CD14-positive monocyte (primary cell): ENCODE results near the gene GUCA1C. TPM values are rescaled to one million over a fixed set of nuclear protein-coding genes. Genes with fewer than 3 reads are reported as not detected.

Experiments used
- DNase-seq, 3 donors: peaks; one replicate each; pipeline ENCODE4 v3.0.0-alpha.2; 2011 to 2022
- H2AFZ ChIP-seq: 2 replicates; pipeline ENCODE4 v1.6.0; 2012; ENCODE audit warnings: mild to moderate bottlenecking, low read depth, low read length, inconsistent platforms; ENCODE audit not compliant: insufficient read depth, poor library complexity, severe bottlenecking
- H3K27ac ChIP-seq, 2 donors: 1 replicate in 1 of 2; 2 replicates in 1 of 2; pipeline ENCODE4 v1.5.1; 2012 to 2013; ENCODE audit warnings: low read length in 2 of 2, control low read depth in 1 of 2, inconsistent platforms in 1 of 2, low read depth in 1 of 2, mild to moderate bottlenecking in 1 of 2
- H3K27me3 ChIP-seq, 2 donors: one replicate each; pipeline versions ENCODE4 v1.6.0 to v1.6.1; 2011 to 2013; ENCODE audit warnings: low read length in 2 of 2; ENCODE audit not compliant: control insufficient read depth in 2 of 2, insufficient read depth in 2 of 2
- H3K36me3 ChIP-seq, 2 donors: replicated peaks in 1 of 2; 1 replicate in 1 of 2; 2 replicates in 1 of 2; pipeline versions ENCODE4 v1.5.1 to v1.6.1; 2012 to 2013; ENCODE audit warnings: low read length in 2 of 2, control low read depth in 1 of 2, inconsistent platforms in 1 of 2, mild to moderate bottlenecking in 1 of 2; ENCODE audit not compliant: insufficient read depth in 2 of 2, control insufficient read depth in 1 of 2
- H3K4me1 ChIP-seq, 2 donors: 1 replicate in 1 of 2; 2 replicates in 1 of 2; pipeline versions ENCODE4 v1.5.1 to v1.6.1; 2012 to 2013; ENCODE audit warnings: low read length in 2 of 2, control low read depth in 1 of 2, inconsistent platforms in 1 of 2, mild to moderate bottlenecking in 1 of 2, moderate library complexity in 1 of 2; ENCODE audit not compliant: insufficient read depth in 2 of 2, control insufficient read depth in 1 of 2
- H3K4me2 ChIP-seq: replicated peaks from 2 replicates; pipeline ENCODE3; 2012; ENCODE audit warnings: low read length, moderate library complexity, mild to moderate bottlenecking; ENCODE audit not compliant: poor library complexity, severe bottlenecking; ENCODE audit errors: extremely low read depth
- H3K4me3 ChIP-seq, 3 experiments: fragments of 200-600 bp in 1 of 3; sonication (generic) in 1 of 3; replicated peaks in 1 of 3; 1 replicate in 2 of 3; 2 replicates in 1 of 3; pipeline ENCODE4 v1.5.1; 2011 to 2013; ENCODE audit warnings: low read length in 3 of 3, mild to moderate bottlenecking in 3 of 3, control low read depth in 2 of 3, low read depth in 2 of 3, inconsistent platforms in 1 of 3, moderate library complexity in 1 of 3
- H3K79me2 ChIP-seq: 2 replicates; pipeline ENCODE4 v1.6.0; 2012; ENCODE audit warnings: mild to moderate bottlenecking, control low read depth, inconsistent platforms, low read length, moderate library complexity; ENCODE audit not compliant: insufficient read depth
- H3K9ac ChIP-seq: 2 replicates; pipeline ENCODE4 v1.6.0; 2017; ENCODE audit warnings: low read length, mild to moderate bottlenecking; ENCODE audit not compliant: insufficient read depth, poor library complexity, severe bottlenecking
- H3K9me3 ChIP-seq, 2 donors: replicated peaks in 1 of 2; 1 replicate in 1 of 2; 2 replicates in 1 of 2; pipeline versions ENCODE4 v1.5.1 to v1.6.1; 2012 to 2013; ENCODE audit warnings: low read length in 2 of 2, control low read depth in 1 of 2; ENCODE audit not compliant: control insufficient read depth in 1 of 2, insufficient read depth in 1 of 2
- H4K20me1 ChIP-seq: 2 replicates; pipeline ENCODE4 v1.6.0; 2012; ENCODE audit warnings: mild to moderate bottlenecking, low read length, control low read depth, moderate library complexity; ENCODE audit not compliant: insufficient read depth
- H3K27ac Mint-ChIP-seq, 7 donors: one replicate each; pipeline ENCODE4 v1.8.0; 2020; ENCODE audit warnings: mild to moderate bottlenecking in 7 of 7, mixed read lengths in 7 of 7, moderate library complexity in 6 of 7, inconsistent platforms in 2 of 7
- H3K27me3 Mint-ChIP-seq, 3 donors: one replicate each; pipeline ENCODE4 v1.8.0; 2021 to 2022; ENCODE audit warnings: low read depth in 3 of 3, mild to moderate bottlenecking in 3 of 3, mixed read lengths in 3 of 3, moderate library complexity in 3 of 3, inconsistent platforms in 1 of 3
- H3K36me3 Mint-ChIP-seq, 2 donors: one replicate each; pipeline ENCODE4 v1.8.0; 2020; ENCODE audit warnings: mixed read lengths in 2 of 2, inconsistent platforms in 1 of 2, mild to moderate bottlenecking in 1 of 2
- H3K4me1 Mint-ChIP-seq: one replicate; pipeline ENCODE4 v1.8.0; 2020; ENCODE audit warnings: mild to moderate bottlenecking, mixed read lengths
- H3K4me3 Mint-ChIP-seq, 2 donors: one replicate each; pipeline ENCODE4 v1.8.0; 2020; ENCODE audit warnings: mild to moderate bottlenecking in 2 of 2, mixed read lengths in 2 of 2, moderate library complexity in 1 of 2
- H3K9me3 Mint-ChIP-seq, 7 donors: one replicate each; pipeline ENCODE4 v1.8.0; 2020 to 2022; ENCODE audit warnings: mixed read lengths in 7 of 7, mild to moderate bottlenecking in 6 of 7, moderate library complexity in 6 of 7, inconsistent platforms in 2 of 7
- CTCF ChIP-seq: fragments of 200-600 bp; IDR thresholded peaks from one replicate; pipeline ENCODE4 v1.8.0; 2022; ENCODE audit warnings: antibody characterized with exemption, mild to moderate bottlenecking
- WGBS: methylation state at CpG from one replicate; pipeline ENCODE4 v1.1.5; 2013; ENCODE audit warnings: missing lambda C conversion rate; ENCODE audit not compliant: insufficient coverage; 5-methylcytosine and 5-hydroxymethylcytosine counted together
- intact Hi-C, 2 donors: fragments of 100-400 bp; cut with micrococcal nuclease; formaldehyde crosslinking; loops; one replicate each; pipeline versions ENCODE4 v1.15.0 to v1.15.1; 2023
- polyA plus RNA-seq, 3 donors: library from polyadenylated mRNA; depleted of rRNA in 1 of 3; unstranded in 2 of 3; stranded (reverse) in 1 of 3; fragments of 300-500 nt in 2 of 3; fragments of >200 nt in 1 of 3; fragmentation: Illumina TruSeq in 2 of 3; gene quantifications; 1 replicate in 2 of 3; 2 replicates in 1 of 3; pipeline ENCODE4 v1.2.3, GENCODE V29; 2012 to 2021

The GUCA1C gene
- polyA plus RNA-seq, 3 donors = not detected

GRCh38 chr3:108940568-108941263, 13.0 kb downstream of the GUCA1C start:
- no peak overlapping the region for H3K4me3 ChIP-seq
- no peak overlapping the region for H3K4me2 ChIP-seq
- H2AFZ ChIP-seq = no peak overlapping the region
- WGBS = 79% methylated on average over 2 of the region's 5 CpGs
- Mint-ChIP-seq H3K4me1 (no peaks in the 10 kb centered on the region), H3K27me3 (peaks cover 0 to 2% (median 2%) of the 10 kb centered on the region in 3 donors), H3K27ac (no peak overlapping the region), H3K36me3 (no peaks in the 10 kb centered on the region), H3K4me3 (no peak overlapping the region), H3K9me3 (no peaks in the 10 kb centered on the region)
- H3K9ac ChIP-seq = no peak overlapping the region
- no peaks in the 10 kb centered on the region for H3K9me3 ChIP-seq
- no peak for TF ChIP-seq CTCF
- no peaks in the 10 kb centered on the region for H3K79me2 ChIP-seq
- H3K27ac ChIP-seq = no peak overlapping the region
- no peaks in the 10 kb centered on the region for H3K36me3 ChIP-seq
- intact Hi-C loops = no loop called here
- no peaks in the 10 kb centered on the region for H3K4me1 ChIP-seq
- DNase-seq = no peak
- no peaks in the 10 kb centered on the region for H4K20me1 ChIP-seq
- no peaks in the 10 kb centered on the region for H3K27me3 ChIP-seq

GRCh38 chr3:108940166-108940565, 13.5 kb downstream of the GUCA1C start:
- no peak for DNase-seq
- no peaks in the 10 kb centered on the region for H3K36me3 ChIP-seq
- no peaks in the 10 kb centered on the region for H4K20me1 ChIP-seq
- intact Hi-C loops = no loop called here
- no peak overlapping the region for H3K9ac ChIP-seq
- Mint-ChIP-seq H3K9me3 (no peaks in the 10 kb centered on the region), H3K36me3 (no peaks in the 10 kb centered on the region), H3K4me3 (no peak overlapping the region), H3K4me1 (no peaks in the 10 kb centered on the region), H3K27me3 (peaks cover 0 to 2% (median 2%) of the 10 kb centered on the region in 3 donors), H3K27ac (no peak overlapping the region)
- no peak for TF ChIP-seq CTCF
- H3K9me3 ChIP-seq = no peaks in the 10 kb centered on the region
- no peak overlapping the region for H3K4me3 ChIP-seq
- WGBS = 100% methylated on average over 4 of the region's 4 CpGs
- no peaks in the 10 kb centered on the region for H3K4me1 ChIP-seq
- no peak overlapping the region for H3K27ac ChIP-seq
- H3K79me2 ChIP-seq = no peaks in the 10 kb centered on the region
- no peak overlapping the region for H2AFZ ChIP-seq
- H3K4me2 ChIP-seq = no peak overlapping the region
- no peaks in the 10 kb centered on the region for H3K27me3 ChIP-seq
